Stimulated activated CD8-positive, alpha-beta memory T cell treated with anti-CD3 and anti-CD28 coated beads, Interleukin-4, amount 100 ng/mL, for 24 hours (primary cell): ENCODE data around the gene TRERF1.

Experiments
- DNase-seq: peaks from one replicate; pipeline ENCODE4 v3.0.0-alpha.2; 2020; ENCODE audit warnings: low read depth

Gene TRERF1

DNA sequence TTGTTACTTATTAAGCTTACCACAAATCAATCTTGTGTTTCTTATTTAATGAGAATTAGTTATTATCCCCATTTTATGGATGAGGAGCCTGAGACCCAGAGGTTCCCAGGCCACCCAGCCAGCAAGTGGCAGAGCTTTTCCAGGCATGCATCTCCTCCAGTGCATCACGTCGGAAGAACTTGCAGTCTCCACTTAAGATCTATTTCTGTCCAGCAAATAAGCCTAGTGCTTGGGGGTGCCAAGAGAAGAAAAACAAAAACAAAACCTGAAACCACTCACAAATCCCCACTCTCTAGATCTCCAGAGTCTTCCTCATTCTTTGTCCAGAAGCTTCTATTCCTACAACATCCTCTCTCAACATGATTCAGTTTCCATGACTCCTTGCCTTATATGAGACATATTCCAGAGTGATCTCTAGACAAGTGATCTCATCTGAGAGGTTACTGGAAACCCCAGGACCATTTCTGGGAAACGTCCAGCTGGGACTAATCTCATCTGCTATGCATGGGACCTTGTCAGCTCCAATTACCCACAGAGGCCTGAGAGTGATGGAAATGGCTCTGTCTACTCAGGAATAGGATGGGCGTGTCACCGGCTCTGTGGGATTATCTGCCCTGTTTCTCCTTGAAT lies 261.1 kb downstream of the TRERF1 start:
- no peak for DNase-seq

- no peak for DNase-seq
These were observed 263.3 kb downstream of the TRERF1 start for GRCh38 chr6:42188406-42188805.

GRCh38 chr6:42185597-42185996 lies 266.1 kb downstream of the TRERF1 start:
- DNase-seq: no peak

GRCh38 chr6:42184475-42184874 lies 267.3 kb downstream of the TRERF1 start:
- DNase-seq: no peak

DNA sequence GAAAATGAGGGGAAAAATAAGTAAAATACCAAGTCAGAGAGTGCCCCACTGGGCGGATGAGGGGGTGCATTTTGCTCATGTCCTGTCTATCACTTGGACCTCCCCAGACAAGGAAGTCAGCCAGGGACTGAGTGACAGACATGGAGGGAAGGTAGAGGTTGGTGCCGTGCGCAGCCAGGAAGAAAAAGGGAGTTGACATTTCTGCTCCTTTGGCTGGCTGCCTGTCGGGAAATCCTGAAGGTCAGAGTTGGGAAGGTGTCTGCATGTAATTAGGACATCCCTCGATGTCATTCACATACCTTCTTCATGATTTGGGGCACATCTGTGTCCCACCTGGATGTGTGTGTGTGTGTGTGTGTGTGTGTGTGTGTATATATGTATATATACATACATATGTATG lies 269.6 kb downstream of the TRERF1 start:
- no peak for DNase-seq

GRCh38 chr6:42179945-42180313 lies 271.8 kb downstream of the TRERF1 start:
- DNase-seq: peak; percentile 2

DNA sequence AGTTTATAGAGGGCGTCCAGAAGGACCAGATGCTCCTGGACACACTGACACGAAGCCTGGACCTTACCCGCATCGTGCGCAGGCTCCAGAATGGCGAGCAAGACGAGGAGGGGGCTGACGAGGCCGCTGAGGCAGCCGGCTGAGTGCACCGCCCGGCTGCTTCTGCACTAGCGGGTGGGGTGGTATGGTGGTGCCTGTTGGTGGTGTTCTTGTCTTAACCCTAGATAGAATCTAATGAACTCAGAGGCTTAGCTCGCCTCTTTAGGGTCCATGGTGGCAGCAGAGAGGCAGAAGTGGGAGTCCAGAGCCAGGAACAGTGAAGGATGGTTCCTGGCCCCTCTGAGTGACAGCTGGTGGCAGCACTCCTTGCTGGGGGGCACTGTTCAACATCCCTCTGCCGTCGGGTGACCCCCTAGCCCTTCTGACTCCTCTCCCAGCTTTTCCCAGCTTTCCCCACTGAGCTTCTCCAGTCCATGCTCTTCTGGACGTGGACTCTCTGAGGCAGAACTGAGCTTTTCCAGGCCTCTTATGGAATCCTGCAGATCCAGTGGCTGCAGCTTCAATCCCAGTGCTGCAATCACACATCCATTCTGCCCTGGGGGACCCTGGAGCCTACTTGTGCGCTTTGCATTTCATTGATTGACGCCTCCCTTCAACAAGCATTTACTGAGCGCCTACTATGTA lies 272.3 kb downstream of the TRERF1 start:
- no peak for DNase-seq

- DNase-seq: peak; percentile 7
These were observed 274.0 kb downstream of the TRERF1 start for GRCh38 chr6:42177514-42178364.

DNA sequence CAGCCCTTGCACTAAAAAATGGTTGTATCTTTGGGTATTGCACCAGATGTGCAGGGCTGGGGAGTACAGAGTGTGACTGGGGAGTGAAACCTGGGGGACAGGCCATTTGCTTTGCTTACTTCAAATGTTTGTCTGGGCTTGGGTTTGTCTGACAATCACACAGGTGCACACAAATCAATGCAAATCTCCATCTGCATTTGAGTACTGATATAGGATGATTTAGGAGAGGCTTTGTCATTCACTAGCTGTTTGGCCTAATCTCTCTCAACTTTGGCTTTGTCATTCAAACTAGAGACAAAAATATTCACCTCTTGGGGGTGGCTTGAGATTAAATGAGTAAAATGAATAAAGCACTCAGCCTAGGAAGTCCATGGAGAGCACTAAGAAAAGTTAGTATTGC lies 274.7 kb downstream of the TRERF1 start:
- DNase-seq: no peak

GRCh38 chr6:42175860-42176259 lies 275.9 kb downstream of the TRERF1 start:
- no peak for DNase-seq
